ENCODE data around the gene LGI4. TPM values are rescaled to one million over a fixed set of nuclear protein-coding genes. Genes with fewer than 3 reads are reported as not detected.

The LGI4 gene
- polyA plus RNA-seq, 1 donor from 2014 or later, result not detected

DNA sequence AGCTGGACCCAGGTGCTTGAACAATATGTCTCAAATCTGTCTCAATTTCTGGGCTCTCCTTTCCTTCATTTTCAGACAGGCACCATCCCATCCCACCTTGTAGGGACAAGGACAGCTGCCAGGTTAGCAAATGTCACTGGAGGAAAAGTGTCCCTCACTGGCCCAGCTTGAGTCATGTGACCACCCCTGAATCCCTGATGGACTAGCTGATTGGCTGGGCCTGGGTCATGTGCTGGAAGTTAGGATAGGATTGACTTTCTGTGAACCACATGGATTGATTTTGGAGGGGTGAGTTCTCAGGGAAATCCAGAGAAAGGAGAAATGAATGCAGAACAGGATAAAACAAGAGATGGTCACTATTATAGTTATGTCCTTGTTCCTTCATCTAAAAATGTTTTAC is 47.5 kb downstream of the LGI4 start:
- peak overlapping the region; percentile 46 to 73 (median 64) for H3K27ac Mint-ChIP-seq
- no peaks in the 10 kb centered on the region for H3K9me3 Mint-ChIP-seq
- H3K4me3 Mint-ChIP-seq, result peak overlapping the region in 1 of 4 donors; percentile 70
- peaks cover 1% of the 10 kb centered on the region for H3K27me3 Mint-ChIP-seq
- peaks cover 39 to 49% (median 39%) of the 10 kb centered on the region in 3 donors for H3K4me1 Mint-ChIP-seq
- H3K36me3 Mint-ChIP-seq, result peaks cover 1% of the 10 kb centered on the region

DNA sequence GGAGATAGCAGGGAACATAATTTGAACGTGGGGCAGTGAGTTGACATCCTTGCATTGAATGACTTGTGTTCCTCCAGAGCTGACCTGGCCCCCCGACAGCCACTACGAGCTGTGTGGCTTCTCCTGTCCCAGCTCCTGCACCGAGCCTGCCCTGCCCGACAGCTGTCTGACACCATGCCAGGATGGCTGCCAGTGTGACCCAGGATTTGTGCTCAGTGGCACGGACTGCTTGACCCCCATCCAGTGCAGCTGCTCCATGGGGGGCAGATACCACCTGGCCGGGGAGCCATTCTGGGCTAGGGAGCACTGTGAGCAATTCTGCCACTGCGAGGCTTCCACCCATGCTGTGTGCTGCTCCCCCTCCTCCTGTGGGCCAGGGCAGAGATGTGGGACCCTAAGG is 48.4 kb downstream of the LGI4 start:
- Mint-ChIP-seq H3K27me3 (peaks cover 1% of the 10 kb centered on the region), H3K4me1 (peaks cover 39 to 49% (median 39%) of the 10 kb centered on the region in 3 donors), H3K9me3 (no peaks in the 10 kb centered on the region), H3K27ac (peak overlapping the region; percentile 74 to 95 (median 92)), H3K4me3 (peak overlapping the region; percentile 7 to 86 (median 72)), H3K36me3 (peaks cover 1% of the 10 kb centered on the region)

DNA sequence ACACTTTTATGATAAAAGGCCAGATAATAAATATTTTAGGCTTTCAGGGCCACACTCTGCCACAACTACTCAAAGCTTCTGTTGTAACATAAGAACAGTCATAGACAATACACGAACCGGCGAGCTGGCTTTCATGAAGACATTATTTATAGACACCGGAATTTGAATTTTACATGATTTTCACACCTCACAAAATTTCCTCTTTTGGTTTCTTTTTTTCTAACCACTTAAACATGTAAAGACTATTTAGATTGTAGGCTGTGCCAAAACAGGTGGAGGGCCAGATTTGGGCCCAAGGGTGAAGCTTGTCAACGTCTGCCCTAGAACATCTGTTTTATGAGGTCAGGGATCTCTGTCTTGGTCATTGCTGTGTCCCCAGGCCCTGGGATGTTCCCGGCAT is 48.9 kb downstream of the LGI4 start:
- peak overlapping the region; percentile 74 to 95 (median 92) for H3K27ac Mint-ChIP-seq
- peaks cover 1% of the 10 kb centered on the region for H3K27me3 Mint-ChIP-seq
- peaks cover 39 to 49% (median 39%) of the 10 kb centered on the region in 3 donors for H3K4me1 Mint-ChIP-seq
- peak overlapping the region; percentile 7 to 86 (median 72) for H3K4me3 Mint-ChIP-seq
- no peaks in the 10 kb centered on the region for H3K9me3 Mint-ChIP-seq
- H3K36me3 Mint-ChIP-seq, result peaks cover 1% of the 10 kb centered on the region

DNA sequence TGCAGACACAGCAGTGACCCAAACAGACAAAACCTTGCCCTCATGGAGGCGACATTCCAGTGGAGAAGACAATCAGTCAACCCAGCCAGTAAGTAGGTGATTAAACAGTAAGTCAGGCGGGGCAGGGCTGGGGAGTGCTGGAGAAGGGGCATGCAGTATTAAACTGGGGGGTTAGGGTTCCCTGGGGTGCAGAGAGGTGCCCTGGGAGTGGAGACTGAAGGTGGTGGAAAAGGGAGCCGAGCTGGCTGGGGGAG is 50.4 kb downstream of the LGI4 start:
- Mint-ChIP-seq H3K27me3 (no peaks in the 10 kb centered on the region), H3K36me3 (peaks cover 2% of the 10 kb centered on the region), H3K9me3 (no peaks in the 10 kb centered on the region), H3K4me3 (peak overlapping the region in 3 of 4 donors; percentile 21 to 92 (median 87)), H3K27ac (peak overlapping the region in 2 of 3 donors; percentile 8 to 68), H3K4me1 (peaks cover 33 to 42% (median 35%) of the 10 kb centered on the region in 3 donors)

DNA sequence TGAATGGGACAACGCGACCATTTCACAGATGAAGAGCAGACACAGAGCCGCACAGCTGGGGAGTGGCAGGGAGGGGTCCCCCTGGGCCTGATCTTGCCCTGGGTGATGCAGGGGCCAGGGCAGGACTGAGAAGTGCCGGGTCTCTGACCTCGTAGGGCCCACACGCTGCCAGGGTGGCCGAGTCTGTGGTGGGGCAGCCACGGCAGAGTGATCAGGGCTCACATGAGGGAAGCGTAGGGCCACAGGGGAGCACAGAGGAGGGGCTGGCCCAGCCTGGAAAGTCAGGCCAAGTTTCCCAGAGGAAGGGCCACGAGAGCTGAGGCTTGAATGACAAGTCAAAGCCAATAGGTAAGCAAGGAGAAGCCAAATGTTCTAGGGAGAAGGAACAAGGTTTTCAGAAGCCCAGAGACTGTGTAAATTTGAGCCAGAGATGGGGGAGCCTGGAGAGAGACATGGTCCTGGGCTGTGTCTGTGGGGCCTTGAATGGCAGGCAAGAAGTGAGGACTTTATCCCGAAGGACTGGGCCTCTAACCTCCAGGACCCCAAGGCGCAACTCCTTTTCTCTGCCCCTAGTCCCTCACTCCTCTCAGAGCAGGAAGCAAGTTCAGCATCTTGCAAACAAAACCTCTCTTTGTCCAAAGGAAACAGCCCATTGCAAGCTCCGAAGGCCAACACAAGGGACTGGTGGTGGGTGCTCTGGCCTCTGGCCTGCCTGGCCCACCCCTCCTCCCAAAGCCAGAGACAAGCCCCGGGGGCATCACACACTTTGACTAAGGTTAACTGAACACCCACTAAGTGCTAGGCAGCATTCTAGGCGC is 51.0 kb downstream of the LGI4 start:
- no peaks in the 10 kb centered on the region for H3K27me3 Mint-ChIP-seq
- peaks cover 36 to 42% (median 37%) of the 10 kb centered on the region in 3 donors for H3K4me1 Mint-ChIP-seq
- H3K27ac Mint-ChIP-seq, result peak overlapping the region; percentile 46 to 69 (median 68)
- H3K36me3 Mint-ChIP-seq, result peaks cover 4% of the 10 kb centered on the region
- H3K4me3 Mint-ChIP-seq, result peak overlapping the region; percentile 31 to 92 (median 60)
- H3K9me3 Mint-ChIP-seq, result no peaks in the 10 kb centered on the region

DNA sequence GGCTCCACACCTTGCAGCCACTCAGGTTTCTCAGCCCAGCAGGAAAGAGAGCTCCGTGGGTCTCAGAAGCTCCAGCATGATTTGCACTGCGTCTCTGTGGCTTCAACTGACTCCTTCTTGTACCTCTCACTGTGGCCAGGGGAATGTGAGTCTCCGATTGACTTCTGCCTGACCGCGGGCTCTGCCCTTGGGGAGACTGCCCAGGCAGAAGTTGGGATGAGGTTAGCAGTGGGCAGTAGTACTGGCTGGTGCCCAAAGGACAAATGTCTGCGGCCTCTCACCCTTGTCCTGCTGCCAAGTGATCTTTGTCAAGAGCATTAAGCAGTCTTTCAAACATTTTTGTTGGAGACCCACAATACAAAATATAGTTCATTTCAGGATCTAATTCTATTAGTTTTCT is 53.7 kb downstream of the LGI4 start:
- Mint-ChIP-seq H3K9me3 (no peaks in the 10 kb centered on the region), H3K27me3 (no peaks in the 10 kb centered on the region), H3K36me3 (peaks cover 3% of the 10 kb centered on the region), H3K4me3 (no peak overlapping the region), H3K4me1 (peaks cover 33 to 36% (median 36%) of the 10 kb centered on the region in 3 donors), H3K27ac (no peak overlapping the region)

DNA sequence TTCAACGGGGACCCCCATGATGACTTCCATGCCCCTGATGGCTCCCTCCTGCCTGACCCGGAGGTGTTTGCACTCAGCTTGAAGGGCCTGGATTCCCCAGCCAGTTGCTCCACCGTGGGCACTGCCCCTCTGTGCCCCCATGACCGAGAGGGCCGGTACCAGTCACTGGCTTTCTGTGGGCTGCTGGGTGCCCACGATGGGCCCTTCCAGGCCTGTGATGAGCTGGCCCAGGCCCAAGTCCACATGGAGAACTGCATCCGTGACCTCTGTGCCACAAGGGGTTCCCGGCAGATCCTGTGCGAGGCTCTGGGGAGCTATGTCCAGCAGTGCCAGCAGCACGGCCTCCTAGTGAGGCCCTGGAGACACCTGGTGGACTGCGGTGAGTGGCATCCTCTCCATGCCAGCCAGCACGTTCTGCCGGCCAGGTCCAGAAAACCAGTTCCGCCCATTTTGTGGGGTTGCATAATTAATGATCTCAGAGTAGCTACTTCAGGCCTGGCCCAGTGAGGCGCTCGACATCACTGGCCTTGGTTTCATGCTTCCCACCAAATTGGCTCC is 54.2 kb downstream of the LGI4 start:
- Mint-ChIP-seq H3K4me1 (peaks cover 28 to 31% (median 31%) of the 10 kb centered on the region in 3 donors), H3K4me3 (no peak overlapping the region), H3K9me3 (no peaks in the 10 kb centered on the region), H3K27me3 (no peaks in the 10 kb centered on the region), H3K27ac (no peak overlapping the region), H3K36me3 (peaks cover 3% of the 10 kb centered on the region)

DNA sequence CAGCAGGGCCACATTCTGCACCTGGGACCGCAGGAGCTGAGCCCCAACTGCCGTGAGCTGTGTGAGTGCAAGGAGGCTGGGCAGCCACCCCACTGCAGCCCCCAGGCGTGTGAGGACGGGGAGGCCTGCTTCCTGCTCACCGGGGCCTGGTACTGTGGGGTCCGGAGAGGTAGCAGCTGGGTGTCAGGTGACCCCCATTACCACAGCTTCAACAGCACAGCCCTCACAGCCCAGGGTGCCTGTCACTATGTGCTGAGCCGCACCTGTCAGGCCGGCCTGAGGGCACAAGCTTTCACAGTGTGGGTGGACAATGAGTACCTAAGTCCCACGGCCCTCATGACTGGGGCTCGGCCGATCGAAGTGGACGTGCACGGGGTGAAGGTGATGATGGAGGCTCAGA is 55.0 kb downstream of the LGI4 start:
- Mint-ChIP-seq H3K27me3 (no peaks in the 10 kb centered on the region), H3K36me3 (peaks cover 3% of the 10 kb centered on the region), H3K4me1 (peaks cover 26 to 30% (median 28%) of the 10 kb centered on the region in 3 donors), H3K4me3 (peak overlapping the region in 1 of 4 donors; percentile 51), H3K9me3 (no peaks in the 10 kb centered on the region), H3K27ac (no peak overlapping the region)

DNA sequence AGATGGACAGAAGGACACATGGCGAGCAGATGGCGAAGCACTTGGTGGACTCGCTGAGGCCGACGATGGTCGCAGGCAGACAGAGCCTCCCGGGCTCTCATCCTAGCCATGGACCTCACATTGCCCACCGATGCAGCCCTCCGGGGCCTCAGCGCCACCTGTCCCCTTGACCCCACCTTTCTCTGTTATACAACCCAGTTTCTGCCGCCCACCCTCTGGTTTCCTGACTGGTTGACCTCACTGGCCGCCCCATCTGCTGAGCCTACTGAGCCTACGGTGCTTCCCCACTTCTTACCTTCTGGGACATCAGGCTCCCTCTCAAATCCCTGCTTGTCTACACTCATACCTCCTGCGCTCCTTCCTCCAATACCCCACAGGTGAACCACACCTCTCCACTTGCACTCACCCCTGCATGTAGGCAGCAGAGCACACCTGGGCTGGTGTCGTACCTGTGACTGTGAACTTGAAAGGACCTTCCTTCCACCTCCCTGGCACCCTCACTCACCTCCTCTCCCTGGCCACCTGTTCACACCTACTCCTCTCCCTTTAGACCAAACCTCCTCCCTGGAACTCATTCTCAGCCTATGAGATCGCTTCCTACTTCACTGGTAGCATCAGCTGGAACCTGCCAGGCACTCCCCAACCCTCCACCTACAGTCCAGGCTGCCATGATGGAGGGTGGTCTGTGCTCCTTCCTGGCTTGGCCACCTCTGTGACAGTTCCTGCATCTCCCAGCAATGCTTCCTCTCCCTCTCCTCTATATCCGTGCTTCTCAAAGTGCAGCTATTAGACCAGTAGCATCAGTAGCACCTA is 57.2 kb downstream of the LGI4 start:
- Mint-ChIP-seq H3K4me3 (no peak overlapping the region), H3K27me3 (no peaks in the 10 kb centered on the region)

DNA sequence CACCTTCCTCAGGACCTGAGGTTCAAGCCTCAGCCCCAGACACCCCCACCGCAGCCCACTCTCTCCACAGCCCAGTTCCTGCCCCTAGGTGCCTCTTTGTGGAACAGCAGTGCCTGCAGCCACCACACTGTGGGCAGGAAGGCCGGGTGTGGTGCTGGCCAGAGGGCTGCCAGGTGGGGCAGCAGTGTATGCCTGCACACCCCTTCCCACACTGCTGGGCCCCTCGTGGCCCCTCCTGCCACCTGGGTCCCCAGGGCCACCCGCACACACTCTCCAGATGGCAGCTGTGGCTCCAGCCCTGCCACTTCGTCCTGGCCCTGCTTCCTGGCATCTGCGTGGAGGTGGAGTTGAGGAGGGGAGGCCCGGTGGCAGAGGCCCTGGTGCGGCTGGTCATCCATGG is 58.2 kb downstream of the LGI4 start:
- peaks cover 7 to 14% (median 11%) of the 10 kb centered on the region in 3 donors for H3K4me1 Mint-ChIP-seq
- H3K27me3 Mint-ChIP-seq, result no peaks in the 10 kb centered on the region
- H3K36me3 Mint-ChIP-seq, result peaks cover 3% of the 10 kb centered on the region
- no peak overlapping the region for H3K4me3 Mint-ChIP-seq
- H3K9me3 Mint-ChIP-seq, result no peaks in the 10 kb centered on the region
- no peak overlapping the region for H3K27ac Mint-ChIP-seq

More for the DNA sequence above, 57.2 kb downstream of the LGI4 start:
- Mint-ChIP-seq H3K9me3 (no peaks in the 10 kb centered on the region), H3K36me3 (peaks cover 3% of the 10 kb centered on the region), H3K4me1 (peaks cover 9 to 14% (median 11%) of the 10 kb centered on the region in 3 donors), H3K27ac (peak overlapping the region in 1 of 3 donors; percentile 32)

DNA sequence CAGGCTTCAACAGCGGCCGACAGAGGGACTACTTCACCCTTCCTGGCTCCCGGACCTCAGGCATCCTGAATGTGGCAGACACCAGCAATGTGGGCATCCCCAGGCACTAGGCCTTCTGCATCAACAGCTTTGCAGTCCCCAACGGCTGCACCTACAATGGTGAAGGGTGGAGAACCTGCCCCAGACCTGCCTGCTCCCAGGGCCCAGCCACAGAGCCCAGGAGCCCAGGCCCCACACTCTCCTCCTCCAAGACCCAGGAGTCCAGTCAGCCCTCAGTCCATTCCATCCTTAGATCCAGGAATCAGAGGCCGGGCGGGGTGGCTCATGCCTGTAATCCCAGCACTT is 58.9 kb downstream of the LGI4 start:
- peaks cover 3% of the 10 kb centered on the region for H3K36me3 Mint-ChIP-seq
- peaks cover 7 to 14% (median 11%) of the 10 kb centered on the region in 3 donors for H3K4me1 Mint-ChIP-seq
- no peaks in the 10 kb centered on the region for H3K27me3 Mint-ChIP-seq
- no peak overlapping the region for H3K4me3 Mint-ChIP-seq
- H3K9me3 Mint-ChIP-seq, result no peaks in the 10 kb centered on the region
- no peak overlapping the region for H3K27ac Mint-ChIP-seq

DNA sequence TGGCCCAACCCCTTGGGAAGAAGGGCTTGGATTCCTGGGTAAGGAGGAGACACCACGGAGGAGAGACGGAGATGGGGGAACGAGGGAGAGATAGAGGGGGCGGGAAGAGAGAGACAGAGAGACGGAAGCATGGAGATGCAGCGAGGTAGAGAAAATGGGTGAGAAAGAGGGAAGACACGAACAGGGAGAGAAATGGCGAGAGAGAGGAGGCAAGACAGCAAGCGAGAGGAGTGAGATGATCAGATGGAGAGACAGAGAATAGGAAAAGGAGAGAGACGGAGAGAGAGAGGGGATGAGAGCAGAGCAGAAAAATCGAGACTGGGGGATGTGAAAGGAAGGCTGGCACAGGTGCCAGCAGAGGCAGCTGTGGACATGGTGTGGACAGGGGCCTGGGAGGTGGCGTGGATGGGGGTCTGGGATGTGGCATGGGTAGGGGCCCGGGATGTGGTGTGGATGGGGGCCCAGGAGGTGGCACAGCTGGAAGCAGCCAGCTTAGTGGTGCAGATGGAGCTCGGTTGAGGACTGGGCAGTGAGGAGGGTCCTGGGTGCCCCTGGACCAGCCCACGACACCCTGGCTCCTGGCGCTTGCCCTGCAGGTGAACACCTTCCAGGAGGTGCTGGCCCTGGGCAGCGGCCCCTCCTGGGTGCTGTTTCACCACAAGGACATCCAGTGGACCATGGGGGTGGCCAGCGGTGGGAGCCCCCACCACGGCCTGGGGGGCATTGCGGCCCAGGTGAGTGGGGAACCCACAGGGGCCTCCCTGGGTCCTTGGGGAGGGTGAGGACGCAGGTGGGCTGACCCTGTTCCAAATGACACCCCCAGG is 59.4 kb downstream of the LGI4 start:
- Mint-ChIP-seq H3K36me3 (peaks cover 3% of the 10 kb centered on the region), H3K27me3 (no peaks in the 10 kb centered on the region), H3K9me3 (no peaks in the 10 kb centered on the region), H3K27ac (peak overlapping the region in 1 of 3 donors; percentile 14), H3K4me1 (peaks cover 7 to 14% (median 11%) of the 10 kb centered on the region in 3 donors), H3K4me3 (no peak overlapping the region)

Data from IgD-negative memory B cell (primary cell).